ENCODE results near the gene LIFR. TPM values are rescaled to one million over a fixed set of nuclear protein-coding genes. Genes with fewer than 3 reads are reported as not detected.
"Not testable (repeated sequence)": the region's sequence is repeated elsewhere in the genome, so short reads cannot be mapped to it uniquely, and the experiment has no call there.

LIFR gene
- polyA plus RNA-seq, 4 donors: 53.7 to 81.1 (median 75.8) TPM

GRCh38 chr5:38527475-38527874 is 29.0 kb downstream of the LIFR start:
- DNase-seq (ENCODE audit: low read depth in 4 of 4, low spot score in 3 of 4): no peak

DNA sequence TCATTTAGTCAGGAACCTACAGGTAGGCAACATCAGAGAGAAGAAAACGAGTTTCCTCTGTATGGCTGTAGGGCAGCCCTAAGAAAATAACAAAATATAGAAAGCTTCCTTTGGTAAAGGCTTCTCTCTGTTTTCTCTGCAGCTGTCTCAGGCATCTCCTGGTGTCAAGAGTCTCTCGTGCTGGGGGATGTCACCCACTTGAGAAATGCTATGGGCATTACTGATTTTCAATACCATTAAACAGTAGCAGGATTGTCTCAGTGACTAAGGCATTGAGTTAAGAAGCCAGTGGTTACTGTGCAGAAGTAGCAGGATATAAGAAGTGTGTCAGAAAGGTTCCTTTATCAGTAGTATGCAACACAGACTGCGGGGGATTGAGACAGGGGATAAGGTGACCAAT is 32.4 kb downstream of the LIFR start:
- DNase-seq (ENCODE audit: low read depth in 4 of 4, low spot score in 3 of 4): no peak

DNA sequence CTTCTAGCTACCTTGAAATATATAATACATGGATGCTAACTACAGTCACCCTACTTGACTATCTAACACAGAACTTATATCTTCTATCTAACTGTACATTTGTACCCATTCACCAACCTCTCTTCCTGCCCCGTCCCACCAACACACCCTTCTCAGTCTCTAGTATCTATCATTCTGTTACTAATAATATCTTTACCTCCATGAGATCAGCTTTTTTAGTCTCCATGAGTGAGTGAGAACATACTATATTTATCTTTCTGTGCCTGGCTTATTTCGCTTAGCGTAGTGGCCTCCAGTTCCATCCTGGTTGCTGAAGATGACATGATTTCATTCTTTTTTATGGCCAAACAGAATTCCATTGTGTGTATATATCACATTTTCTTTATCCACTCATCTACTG is 37.0 kb downstream of the LIFR start:
- DNase-seq (ENCODE audit: low read depth in 4 of 4, low spot score in 3 of 4): no peak

GRCh38 chr5:38518341-38518740 is 38.1 kb downstream of the LIFR start:
- DNase-seq (ENCODE audit: low read depth in 4 of 4, low spot score in 3 of 4): no peak

GRCh38 chr5:38516649-38517048 is 39.8 kb downstream of the LIFR start:
- not testable (repeated sequence) for DNase-seq (ENCODE audit: low read depth in 4 of 4, low spot score in 3 of 4)

GRCh38 chr5:38515646-38516045 is 40.8 kb downstream of the LIFR start:
- DNase-seq (ENCODE audit: low read depth in 4 of 4, low spot score in 3 of 4): no peak

DNA sequence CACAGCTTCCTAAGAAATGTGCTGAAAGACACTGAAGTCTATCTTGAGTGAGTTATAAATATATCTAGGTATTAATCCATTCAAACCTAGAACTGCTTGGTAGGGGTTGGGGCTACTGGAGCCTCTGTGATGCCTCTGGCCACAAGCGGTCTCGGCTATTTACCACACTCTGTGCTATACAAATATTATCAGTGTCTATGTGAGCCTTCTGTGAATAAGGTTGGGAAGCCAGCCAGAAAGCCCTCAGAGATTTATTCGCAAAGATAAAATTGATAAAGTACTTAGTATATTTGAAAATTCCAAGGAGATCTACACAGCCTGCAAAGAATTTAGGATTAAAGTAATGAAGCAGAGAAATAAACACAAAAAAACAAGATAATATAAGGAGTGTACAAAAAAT is 41.4 kb downstream of the LIFR start:
- no peak for DNase-seq (ENCODE audit: low read depth in 4 of 4, low spot score in 3 of 4)

DNA sequence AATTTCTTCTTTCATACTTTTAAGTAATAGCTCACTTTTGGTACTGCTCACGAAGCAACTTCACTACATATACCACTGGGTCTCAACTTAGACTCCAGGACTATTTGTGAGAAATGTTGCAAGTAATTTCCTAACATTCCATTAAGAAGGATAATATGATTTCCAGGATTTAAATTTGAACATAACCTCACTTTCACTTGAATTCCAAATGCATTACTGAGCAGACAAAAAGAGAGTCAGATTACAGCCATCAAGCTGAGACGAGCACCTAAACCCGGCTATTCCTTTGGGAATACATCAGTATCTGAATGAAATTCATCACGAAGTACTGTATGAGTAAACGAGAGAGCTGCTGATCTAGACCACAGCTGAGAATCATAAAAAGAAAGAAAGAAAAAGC is 47.3 kb downstream of the LIFR start:
- no peak for DNase-seq (ENCODE audit: low read depth in 4 of 4, low spot score in 3 of 4)

GRCh38 chr5:38506302-38506701 is 50.1 kb downstream of the LIFR start:
- no peak for DNase-seq (ENCODE audit: low read depth in 4 of 4, low spot score in 3 of 4)

- DNase-seq (ENCODE audit: low read depth in 4 of 4, low spot score in 3 of 4): no peak
Measured at GRCh38 chr5:38500573-38501260, 55.7 kb downstream of the LIFR start.

DNA sequence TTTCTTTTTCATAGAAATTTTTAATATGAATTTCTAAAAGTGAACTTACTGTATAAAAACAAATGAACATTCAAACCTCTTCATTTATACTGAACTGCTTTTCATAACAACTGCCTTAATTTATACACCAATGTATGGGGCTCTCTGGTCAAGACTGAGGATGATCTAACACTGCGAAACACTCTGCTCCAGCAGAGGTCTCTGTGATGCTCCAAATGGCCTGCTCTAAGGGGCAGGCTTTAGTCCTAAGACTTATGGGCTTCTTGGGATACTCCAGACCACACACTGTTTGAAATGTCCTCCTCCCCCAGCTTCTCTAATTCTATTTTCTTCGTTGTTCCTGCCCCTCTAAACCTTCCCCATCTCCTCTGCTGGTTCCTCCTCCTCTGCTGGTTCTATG is 58.5 kb downstream of the LIFR start:
- no peak for DNase-seq (ENCODE audit: low read depth in 4 of 4, low spot score in 3 of 4)

DNA sequence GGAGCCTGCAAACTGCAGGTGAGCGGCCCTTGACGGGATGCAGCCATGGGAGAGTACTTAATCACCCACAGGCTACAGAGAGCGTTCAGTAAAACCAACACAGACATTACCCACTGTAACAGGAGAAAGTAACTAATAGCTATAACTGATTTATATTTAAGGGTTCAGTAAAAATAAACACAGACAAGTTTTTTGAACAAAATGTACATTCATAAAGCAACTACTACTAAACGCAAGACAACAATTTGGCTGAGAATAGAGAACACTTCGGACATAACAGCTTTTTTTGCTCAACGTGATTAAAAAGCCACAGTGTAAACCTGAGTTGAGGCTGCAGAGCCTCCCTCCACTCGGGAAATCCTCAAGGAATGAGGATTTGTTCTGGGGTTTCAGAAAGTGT is 61.7 kb downstream of the LIFR start:
- DNase-seq (ENCODE audit: low read depth in 4 of 4, low spot score in 3 of 4): peak in 1 of 4 donors; percentile 14

- no peak for DNase-seq (ENCODE audit: low read depth in 4 of 4, low spot score in 3 of 4)
Measured at GRCh38 chr5:38494175-38494574, 62.3 kb downstream of the LIFR start.

DNA sequence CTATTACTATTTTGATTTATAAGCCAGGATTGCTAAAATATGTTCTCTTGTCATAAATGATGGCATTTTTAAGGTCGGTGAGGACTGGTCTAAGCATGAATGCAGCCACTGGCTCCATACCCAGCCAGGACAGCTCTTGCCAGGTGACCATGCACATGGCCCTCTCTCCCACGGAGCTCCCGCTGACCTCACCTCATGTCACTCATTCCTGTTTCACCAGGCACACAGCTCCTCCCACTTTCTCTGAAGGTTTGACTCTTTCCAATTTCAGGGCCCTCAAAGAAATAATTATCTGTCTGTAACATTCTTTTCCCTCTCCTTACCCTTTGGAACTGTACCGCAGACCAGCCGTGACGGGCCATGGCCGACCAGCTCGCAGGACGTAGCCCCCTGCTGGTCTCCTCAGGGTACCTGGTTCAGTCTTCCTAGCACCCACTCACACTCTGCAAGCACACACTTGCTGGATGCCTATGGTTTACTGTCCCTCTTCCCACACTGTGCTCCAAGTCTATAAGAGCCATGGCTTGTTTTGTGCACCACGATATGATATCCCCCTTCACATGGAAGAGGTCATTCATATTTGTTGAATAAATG is 72.5 kb downstream of the LIFR start:
- no peak for DNase-seq (ENCODE audit: low read depth in 4 of 4, low spot score in 3 of 4)

GRCh38 chr5:38479315-38479904 is 77.0 kb downstream of the LIFR start:
- DNase-seq (ENCODE audit: low read depth in 4 of 4, low spot score in 3 of 4): no peak

- no peak for DNase-seq (ENCODE audit: low read depth in 4 of 4, low spot score in 3 of 4)
Measured at GRCh38 chr5:38478878-38479277, 77.6 kb downstream of the LIFR start.

- DNase-seq (ENCODE audit: low read depth in 4 of 4, low spot score in 3 of 4): no peak
Measured at GRCh38 chr5:38478166-38478565, 78.3 kb downstream of the LIFR start.

DNA sequence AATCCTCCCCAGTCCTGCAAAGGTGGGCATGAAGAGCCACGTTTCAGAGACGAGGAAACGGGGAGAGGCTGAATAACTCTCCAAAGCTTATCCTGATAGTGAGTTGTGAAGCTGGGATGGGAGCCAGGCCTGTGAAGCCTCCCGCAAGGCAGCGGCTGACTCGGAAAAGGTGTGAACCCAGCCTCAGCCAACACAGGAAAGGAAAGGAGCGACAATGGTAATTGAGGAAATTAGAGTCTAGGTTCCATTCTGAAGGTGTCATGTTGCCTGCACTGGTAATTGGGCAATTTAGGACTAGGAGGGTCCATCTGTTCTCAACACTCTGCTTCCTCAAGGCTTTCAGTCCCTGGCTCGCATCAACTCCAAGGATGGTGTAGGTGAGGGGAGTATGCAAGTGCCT is 83.4 kb downstream of the LIFR start:
- no peak for DNase-seq (ENCODE audit: low read depth in 4 of 4, low spot score in 3 of 4)

GRCh38 chr5:38472541-38472940 is 83.9 kb downstream of the LIFR start:
- DNase-seq (ENCODE audit: low read depth in 4 of 4, low spot score in 3 of 4): no peak

- no peak for DNase-seq (ENCODE audit: low read depth in 4 of 4, low spot score in 3 of 4)
Measured at GRCh38 chr5:38471709-38472108, 84.7 kb downstream of the LIFR start.

DNA sequence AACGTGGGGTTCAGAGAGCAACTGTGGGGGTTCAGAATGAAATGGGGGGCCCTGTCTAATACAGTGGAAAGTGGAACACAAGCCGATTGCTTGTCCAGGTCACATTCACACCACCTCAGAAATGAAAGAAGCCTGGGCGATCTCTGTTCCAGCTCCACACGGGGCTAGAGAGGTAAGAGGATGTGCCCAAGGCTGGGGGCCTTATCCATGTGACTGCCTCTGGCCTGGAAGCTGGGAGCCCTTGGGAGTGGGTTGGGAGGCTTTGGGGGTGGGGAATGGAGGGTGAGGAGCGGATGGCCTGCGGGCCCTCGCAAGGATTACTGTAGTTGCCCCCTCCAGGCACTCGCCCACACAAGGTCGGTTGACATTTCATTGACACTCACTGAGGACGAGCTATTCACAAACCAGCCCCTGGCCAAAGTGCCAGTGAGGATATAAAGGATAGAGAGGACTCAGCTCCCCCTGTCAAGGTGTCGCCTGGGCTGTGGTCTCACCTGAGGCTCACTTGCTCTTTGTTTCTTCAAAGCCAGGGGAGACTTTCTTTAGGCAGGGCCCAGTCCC is 86.7 kb downstream of the LIFR start:
- no peak for DNase-seq (ENCODE audit: low read depth in 4 of 4, low spot score in 3 of 4)

Data from left renal pelvis (tissue), 4 donors.